Dedifferentiated amniotic fluid mesenchymal stem cell (primary cell): Measurements from ENCODE around the gene SKIC2.
"Not testable (repeated sequence)": the region's sequence is repeated elsewhere in the genome, so short reads cannot be mapped to it uniquely, and the experiment has no call there.

ENCODE experiments used
- DNase-seq: peaks from one replicate; pipeline ENCODE4 v3.0.0-alpha.2; 2016; ENCODE audit errors: extremely low spot score

The SKIC2 gene

GRCh38 chr6:31969712-31970603 is 11.0 kb downstream of the SKIC2 start:
- DNase-seq, result no peak

DNA sequence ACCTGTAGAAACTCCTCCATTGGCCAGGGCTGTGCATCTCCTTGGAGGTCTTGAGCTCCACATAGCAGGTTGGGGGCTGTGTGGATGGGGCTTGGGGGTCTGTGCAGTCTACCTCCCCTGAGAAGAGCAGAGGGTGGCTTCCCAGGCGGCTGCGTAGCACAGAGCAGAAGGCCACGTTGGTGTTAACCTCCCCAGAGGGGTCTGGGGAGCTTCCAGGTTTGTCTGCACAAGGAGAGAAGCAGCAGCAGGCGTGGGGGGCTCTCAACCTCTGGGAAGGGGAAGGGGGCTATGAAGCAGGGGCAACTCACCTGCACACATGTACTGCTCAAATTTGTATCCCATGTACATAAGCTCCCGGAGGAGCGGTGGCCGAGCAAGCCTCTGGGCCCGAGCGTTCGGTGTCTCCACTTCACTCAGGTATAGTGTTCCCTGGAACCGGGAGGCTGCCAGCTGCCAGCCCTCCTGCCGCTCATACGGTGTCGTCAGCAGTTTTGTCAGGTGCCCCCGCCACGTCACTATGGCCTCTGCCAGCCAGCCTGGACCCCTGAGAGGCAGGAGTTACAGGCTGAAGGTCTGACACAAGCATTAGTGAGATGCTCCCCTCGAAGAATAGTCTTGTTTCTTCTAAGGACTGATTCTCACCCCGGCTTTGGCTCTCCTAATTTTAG is 11.8 kb downstream of the SKIC2 start:
- DNase-seq, result no peak

DNA sequence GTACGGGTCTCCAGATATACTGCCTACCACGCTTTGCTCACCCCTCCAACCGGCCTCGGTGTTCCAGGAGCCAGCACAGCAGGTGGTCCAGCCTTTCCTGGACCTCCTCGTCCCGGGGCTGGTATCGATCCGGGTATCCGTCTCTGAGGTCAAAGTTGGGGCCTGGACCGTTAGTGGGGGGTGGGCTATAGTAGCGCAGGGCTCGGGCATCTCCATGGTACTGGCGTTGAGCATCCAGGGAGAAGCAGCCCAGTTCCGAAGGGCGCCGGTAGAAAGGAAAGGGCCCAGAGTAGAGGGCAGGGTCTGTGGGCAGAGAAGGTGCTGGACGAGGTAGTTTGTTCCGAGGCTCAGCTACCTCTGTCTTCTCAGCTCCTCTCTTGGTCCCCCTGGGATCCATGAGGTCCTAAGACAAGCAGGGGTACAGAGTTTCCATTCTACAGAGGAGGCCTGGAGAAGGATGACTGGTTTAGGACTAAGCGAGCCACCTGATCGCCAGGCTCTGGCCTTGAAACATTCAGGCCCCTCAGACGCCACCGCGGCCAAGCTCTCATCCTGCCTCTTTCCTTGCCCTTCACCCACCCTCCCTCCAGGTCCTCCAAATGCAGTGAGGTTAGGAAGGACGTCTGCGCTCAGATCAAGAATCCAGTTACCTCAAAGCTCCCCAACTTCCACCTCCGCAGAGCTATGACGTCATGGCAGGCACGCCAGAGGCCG is 12.5 kb downstream of the SKIC2 start:
- no peak for DNase-seq

DNA sequence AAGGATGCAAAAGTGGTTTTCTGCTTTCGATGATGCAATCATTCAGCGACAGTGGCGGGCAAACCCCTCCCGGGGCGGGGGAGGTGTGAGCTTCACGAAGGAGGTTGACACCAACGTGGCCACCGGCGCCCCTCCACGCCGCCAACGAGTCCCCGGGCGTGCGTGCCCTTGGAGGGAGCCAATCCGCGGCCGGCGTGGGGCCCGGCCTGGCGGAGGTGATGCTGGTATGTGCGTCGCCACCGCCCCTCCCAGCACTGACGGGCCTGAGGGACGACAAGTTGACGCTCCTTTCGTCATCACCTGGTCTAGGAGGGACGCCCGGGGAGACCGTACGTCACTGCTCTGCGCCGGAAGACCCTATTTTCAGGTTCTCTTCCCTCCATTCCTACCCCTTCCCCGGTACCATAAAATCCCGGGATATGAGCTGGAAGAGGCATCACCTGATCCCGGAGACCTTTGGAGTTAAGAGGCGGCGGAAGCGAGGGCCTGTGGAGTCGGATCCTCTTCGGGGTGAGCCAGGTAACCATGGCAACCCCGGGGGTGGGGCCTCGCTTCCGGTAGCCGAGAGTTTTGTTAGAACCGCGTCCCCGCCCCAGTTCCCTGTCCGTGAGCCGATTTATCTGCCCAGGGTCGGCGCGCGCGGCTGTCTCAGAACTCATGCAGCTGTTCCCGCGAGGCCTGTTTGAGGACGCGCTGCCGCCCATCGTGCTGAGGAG is 13.2 kb downstream of the SKIC2 start, which contains the start of gene DXO:
Gene DXO, minus strand, starts transcription at position 146 of the 716 bp plus-strand sequence. CDS start 463 bp downstream, outside the sequence.
- peak; percentile 97 for DNase-seq

GRCh38 chr6:31972709-31973350 is 13.9 kb downstream of the SKIC2 start:
- peak; percentile 35 for DNase-seq

DNA sequence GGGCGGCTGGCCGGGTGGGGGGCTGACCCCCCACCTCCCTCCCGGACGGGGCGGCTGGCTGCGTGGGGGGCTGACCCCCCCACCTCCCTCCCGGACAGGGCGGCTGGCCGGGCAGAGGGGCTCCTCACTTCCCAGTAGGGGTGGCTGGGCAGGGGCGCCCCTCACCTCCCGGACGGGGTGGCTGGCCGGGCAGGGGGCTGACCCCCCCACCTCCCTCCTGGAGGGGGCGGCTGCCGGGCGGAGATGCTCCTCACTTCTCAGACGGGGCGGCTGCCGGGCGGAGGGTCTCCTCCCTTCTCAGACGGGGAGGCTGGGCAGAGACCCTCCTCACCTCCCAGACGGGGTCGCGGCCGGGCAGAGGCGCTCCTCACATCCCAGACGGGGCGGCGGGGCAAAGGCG is 17.1 kb downstream of the SKIC2 start:
- not testable (repeated sequence) for DNase-seq

- no peak for DNase-seq
Observed at GRCh38 chr6:31977816-31978431, 18.9 kb downstream of the SKIC2 start.

GRCh38 chr6:31978831-31979230 is 19.9 kb downstream of the SKIC2 start:
- no peak for DNase-seq

- no peak for DNase-seq
Observed at GRCh38 chr6:31979238-31979898, 20.4 kb downstream of the SKIC2 start.

- not testable (repeated sequence) for DNase-seq
Observed at GRCh38 chr6:31980195-31980876, 21.4 kb downstream of the SKIC2 start.

- not testable (repeated sequence) for DNase-seq
Observed at GRCh38 chr6:31980998-31981397, 22.0 kb downstream of the SKIC2 start.

- DNase-seq, result not testable (repeated sequence)
Observed at GRCh38 chr6:31981744-31982143, 22.8 kb downstream of the SKIC2 start, which contains the start of gene C4A. C4A (plus strand) TSS chr6:31982057; CDS start chr6:31982108, 51 bp downstream.

DNA sequence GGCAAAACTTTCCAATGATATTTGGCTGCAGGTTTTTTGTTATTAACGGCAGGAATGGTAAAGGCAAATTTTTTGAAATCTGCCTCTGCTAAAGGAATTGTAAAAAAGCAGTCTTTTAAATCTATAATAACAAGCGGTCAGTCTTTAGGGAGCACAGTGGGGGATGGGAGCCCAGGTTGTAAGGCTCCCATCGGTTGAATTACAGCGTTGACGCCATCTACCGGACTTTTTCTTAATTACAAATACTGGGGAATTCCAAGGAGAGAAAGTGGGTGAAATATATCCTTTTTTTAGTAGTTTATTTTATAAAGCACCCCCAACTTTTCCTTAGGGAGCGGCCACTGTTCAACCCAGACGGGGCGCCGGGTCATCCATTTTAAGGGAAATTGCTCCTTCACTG is 30.4 kb downstream of the SKIC2 start:
- not testable (repeated sequence) for DNase-seq

DNA sequence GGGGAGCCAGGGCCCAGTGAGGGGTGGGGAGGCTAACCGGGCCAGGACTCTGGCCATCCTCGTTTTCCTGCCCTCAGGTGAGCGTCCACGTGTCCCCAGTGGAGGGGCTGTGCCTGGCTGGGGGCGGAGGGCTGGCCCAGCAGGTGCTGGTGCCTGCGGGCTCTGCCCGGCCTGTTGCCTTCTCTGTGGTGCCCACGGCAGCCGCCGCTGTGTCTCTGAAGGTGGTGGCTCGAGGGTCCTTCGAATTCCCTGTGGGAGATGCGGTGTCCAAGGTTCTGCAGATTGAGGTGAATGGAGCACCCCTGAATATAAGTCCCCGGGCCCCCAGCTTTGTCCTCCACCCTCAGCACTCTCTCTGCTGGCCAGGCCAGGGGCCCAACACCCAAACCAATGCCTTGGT is 35.4 kb downstream of the SKIC2 start:
- DNase-seq, result not testable (repeated sequence)

DNA sequence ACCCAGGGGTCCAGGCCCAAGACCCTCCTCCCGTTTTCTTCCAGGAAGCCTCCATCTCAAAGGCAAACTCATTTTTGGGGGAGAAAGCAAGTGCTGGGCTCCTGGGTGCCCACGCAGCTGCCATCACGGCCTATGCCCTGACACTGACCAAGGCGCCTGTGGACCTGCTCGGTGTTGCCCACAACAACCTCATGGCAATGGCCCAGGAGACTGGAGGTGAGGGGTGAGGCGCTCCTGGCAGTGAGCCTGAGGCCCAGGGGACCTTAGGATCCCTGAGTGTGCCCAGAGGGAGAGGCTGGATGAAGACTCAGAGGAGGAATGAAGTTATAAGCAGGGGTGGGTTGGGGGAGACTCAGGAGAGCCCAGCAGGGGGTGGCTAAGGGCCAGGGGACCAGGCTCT is 37.4 kb downstream of the SKIC2 start:
- not testable (repeated sequence) for DNase-seq

- not testable (repeated sequence) for DNase-seq
Observed at GRCh38 chr6:32002546-32003268, 43.7 kb downstream of the SKIC2 start.

DNA sequence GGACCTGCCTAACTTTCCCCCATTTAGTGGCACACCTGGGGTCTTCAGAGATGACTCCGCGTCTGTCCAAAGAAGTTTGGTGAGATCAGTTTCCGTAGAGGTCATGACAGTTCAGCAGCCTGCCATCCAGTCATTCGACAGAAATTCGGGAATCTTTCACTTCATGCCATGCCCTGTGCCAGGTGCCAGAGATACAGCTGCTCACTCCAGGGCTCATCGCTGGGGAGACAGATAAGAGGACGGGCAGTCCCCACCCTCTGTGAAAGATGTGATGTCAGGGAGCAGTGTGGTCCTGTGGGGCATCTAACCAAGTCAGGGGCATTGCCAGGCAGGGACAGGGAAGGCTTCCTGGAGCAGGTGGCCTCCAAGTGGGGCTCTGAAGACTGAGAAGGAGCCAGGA is 44.3 kb downstream of the SKIC2 start:
- not testable (repeated sequence) for DNase-seq

- DNase-seq, result not testable (repeated sequence)
Observed at GRCh38 chr6:32004393-32004792, 45.4 kb downstream of the SKIC2 start.
